Measurements from ENCODE around the gene CSNK2A2. TPM values are rescaled to one million over a fixed set of nuclear protein-coding genes. Genes with fewer than 3 reads are reported as not detected.

Gene CSNK2A2
- total RNA-seq, 2 donors from 2014 or later = 29.2 to 40.1 TPM

DNA sequence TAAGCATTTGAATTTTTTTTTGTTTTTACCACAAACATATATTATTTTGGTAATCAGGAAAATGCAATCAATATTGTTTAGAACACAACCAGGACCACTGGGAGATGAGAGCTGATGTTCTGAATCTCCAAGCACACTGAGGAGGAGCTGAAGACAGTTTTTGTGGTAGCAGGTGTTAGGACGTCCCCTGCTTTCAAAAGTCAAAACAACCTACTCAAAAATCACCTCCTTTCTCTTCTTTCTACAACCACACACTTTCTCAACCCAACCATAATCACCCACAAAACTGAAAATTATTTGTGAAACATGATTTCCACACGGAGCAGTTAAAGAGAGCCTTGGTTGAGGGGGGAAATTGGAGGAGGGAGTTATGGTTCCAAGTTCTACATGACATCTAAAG lies 42.1 kb downstream of the CSNK2A2 start:
- Histone ChIP-seq H3K4me1 (ENCODE audit: control insufficient read depth in 1 of 2, low read depth in 2 of 2) (no peaks in the 10 kb centered on the region), H3K36me3 (peaks cover 14% of the 10 kb centered on the region), H3K4me3 (no peak overlapping the region), H3K27ac (no peak overlapping the region), H3K9me3 (no peaks in the 10 kb centered on the region), H3K27me3 (replicated peaks; ENCODE audit: insufficient read depth) (no peaks in the 10 kb centered on the region)
- ATAC-seq (ENCODE audit: insufficient number of reproducible peaks, low FRiP score, low read depth) (no peak), DNase-seq (ENCODE audit: low spot score) (no peak)
- TF ChIP-seq, protein P1, sequence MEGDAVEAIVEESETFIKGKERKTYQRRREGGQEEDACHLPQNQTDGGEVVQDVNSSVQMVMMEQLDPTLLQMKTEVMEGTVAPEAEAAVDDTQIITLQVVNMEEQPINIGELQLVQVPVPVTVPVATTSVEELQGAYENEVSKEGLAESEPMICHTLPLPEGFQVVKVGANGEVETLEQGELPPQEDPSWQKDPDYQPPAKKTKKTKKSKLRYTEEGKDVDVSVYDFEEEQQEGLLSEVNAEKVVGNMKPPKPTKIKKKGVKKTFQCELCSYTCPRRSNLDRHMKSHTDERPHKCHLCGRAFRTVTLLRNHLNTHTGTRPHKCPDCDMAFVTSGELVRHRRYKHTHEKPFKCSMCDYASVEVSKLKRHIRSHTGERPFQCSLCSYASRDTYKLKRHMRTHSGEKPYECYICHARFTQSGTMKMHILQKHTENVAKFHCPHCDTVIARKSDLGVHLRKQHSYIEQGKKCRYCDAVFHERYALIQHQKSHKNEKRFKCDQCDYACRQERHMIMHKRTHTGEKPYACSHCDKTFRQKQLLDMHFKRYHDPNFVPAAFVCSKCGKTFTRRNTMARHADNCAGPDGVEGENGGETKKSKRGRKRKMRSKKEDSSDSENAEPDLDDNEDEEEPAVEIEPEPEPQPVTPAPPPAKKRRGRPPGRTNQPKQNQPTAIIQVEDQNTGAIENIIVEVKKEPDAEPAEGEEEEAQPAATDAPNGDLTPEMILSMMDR (IDR thresholded peaks at IDR 0.05) = no peak

DNA sequence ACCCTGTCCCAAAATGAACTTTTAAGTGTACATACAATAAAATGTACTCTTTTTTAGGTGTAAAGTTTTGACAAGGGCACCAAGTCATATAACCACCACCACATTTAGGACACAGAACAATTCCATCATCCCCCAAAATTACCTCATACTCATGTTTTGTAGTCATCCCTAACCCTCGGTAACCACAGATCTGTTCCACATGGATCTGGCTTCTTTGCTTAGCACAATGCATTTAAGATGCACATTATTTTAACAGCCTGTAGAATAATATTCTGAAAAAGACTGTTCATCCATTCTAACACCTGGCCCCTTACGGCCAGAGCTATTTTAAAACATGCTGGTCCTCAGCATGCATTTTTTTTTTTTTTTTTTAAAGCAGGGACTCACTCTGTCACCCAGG lies 43.6 kb downstream of the CSNK2A2 start:
- ATAC-seq (ENCODE audit: insufficient number of reproducible peaks, low FRiP score, low read depth) = no peak
- DNase-seq (ENCODE audit: low spot score) = no peak
- TF ChIP-seq, protein P1 (IDR thresholded peaks at IDR 0.05) = no peak

DNA sequence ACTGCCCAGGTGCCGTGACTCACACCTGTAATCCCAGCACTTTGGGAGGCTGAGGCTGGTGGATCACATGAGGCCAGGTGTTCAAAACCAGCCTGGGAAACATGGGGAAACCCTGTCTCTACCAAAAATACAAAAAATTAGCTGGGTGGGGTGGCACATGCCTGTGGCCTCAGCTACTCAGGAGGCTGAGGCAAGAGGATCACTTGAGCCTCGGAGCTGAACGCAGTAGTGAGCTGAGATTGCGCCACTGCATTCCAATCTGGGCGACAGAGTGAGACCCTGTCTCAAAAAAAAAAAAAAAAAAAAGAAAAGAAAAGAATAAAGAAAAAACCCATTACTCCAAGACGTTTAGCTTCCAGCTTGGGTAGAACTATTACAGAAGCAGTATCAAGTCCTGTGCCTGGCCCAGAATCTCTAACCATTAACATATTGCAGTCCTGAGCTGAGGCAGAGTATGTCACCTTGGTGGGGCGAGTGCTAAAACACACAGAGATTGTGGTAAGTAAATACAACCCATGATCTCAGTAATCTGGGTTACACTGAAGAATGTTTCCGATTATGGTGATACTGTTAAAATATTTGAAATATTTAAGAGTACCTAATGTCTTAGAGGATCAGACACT lies 45.5 kb downstream of the CSNK2A2 start:
- Histone ChIP-seq H3K9me3 (no peaks in the 10 kb centered on the region), H3K4me1 (ENCODE audit: control insufficient read depth in 1 of 2, low read depth in 2 of 2) (no peaks in the 10 kb centered on the region), H3K36me3 (peaks cover 3% of the 10 kb centered on the region), H3K27me3 (replicated peaks; ENCODE audit: insufficient read depth) (no peaks in the 10 kb centered on the region), H3K27ac (no peak overlapping the region), H3K4me3 (no peak overlapping the region)
- no peak for ATAC-seq (ENCODE audit: insufficient number of reproducible peaks, low FRiP score, low read depth)
- DNase-seq (ENCODE audit: low spot score) = no peak
- TF ChIP-seq, protein P1 (IDR thresholded peaks at IDR 0.05) = no peak

More for the DNA sequence above, 43.6 kb downstream of the CSNK2A2 start:
- Histone ChIP-seq H3K4me1 (ENCODE audit: control insufficient read depth in 1 of 2, low read depth in 2 of 2) (no peaks in the 10 kb centered on the region), H3K27ac (no peak overlapping the region), H3K9me3 (no peaks in the 10 kb centered on the region), H3K4me3 (no peak overlapping the region), H3K27me3 (replicated peaks; ENCODE audit: insufficient read depth) (no peaks in the 10 kb centered on the region), H3K36me3 (peaks cover 4% of the 10 kb centered on the region)

DNA sequence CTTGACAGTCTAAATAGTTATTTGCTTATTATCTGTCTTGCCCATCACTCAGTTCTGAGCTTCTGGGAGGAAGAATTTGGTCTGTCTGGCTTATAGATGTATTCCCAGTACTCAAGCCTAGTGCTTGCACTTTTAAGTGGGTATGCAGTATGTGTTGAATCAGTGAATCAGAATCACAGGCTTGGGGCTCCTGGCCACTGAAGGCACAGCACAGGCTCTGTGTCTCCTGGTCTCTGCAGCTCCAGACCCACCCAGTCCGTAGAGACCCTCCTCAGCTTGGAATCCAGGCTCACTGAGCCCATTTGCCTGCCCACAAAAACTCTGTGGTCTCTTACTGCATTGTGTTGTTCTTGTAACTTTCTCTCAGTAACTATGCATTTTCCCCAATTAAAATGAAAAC lies 49.4 kb downstream of the CSNK2A2 start:
- Histone ChIP-seq H3K4me3 (no peak overlapping the region), H3K36me3 (no peaks in the 10 kb centered on the region), H3K27ac (no peak overlapping the region), H3K4me1 (ENCODE audit: control insufficient read depth in 1 of 2, low read depth in 2 of 2) (no peaks in the 10 kb centered on the region), H3K9me3 (no peaks in the 10 kb centered on the region), H3K27me3 (replicated peaks; ENCODE audit: insufficient read depth) (no peaks in the 10 kb centered on the region)
- DNase-seq (ENCODE audit: low spot score) = no peak
- TF ChIP-seq, protein P1 (IDR thresholded peaks at IDR 0.05) = no peak
- ATAC-seq (ENCODE audit: insufficient number of reproducible peaks, low FRiP score, low read depth) = no peak

DNA sequence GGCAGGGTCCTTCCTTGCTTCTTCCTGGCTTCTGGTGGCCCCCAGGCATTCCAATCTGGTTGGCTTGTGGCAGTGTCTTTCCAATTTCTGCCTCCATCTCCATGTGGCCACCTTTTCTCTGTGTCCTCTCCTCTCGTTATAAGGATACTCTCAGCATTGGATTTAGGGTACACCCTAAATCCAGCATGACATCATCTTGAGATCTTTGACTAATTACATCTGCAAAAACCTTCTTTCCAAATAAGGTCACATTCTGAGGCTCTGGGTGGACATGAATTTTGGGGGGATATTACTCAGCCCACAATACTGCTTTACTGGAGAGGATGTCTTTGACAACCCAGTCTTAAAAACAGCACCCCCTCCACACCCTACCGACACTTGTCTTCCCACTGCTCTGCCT lies 49.8 kb downstream of the CSNK2A2 start:
- H3K9me3 ChIP-seq = no peaks in the 10 kb centered on the region
- H3K27ac ChIP-seq = no peak overlapping the region
- H3K4me3 ChIP-seq = no peak overlapping the region
- TF ChIP-seq, protein P1 (IDR thresholded peaks at IDR 0.05) = no peak
- no peak for ATAC-seq (ENCODE audit: insufficient number of reproducible peaks, low FRiP score, low read depth)
- no peak for DNase-seq (ENCODE audit: low spot score)
- no peaks in the 10 kb centered on the region for H3K4me1 ChIP-seq (ENCODE audit: control insufficient read depth in 1 of 2, low read depth in 2 of 2)
- no peaks in the 10 kb centered on the region for H3K27me3 ChIP-seq (replicated peaks; ENCODE audit: insufficient read depth)
- H3K36me3 ChIP-seq = no peaks in the 10 kb centered on the region

Measured in thoracic aorta (tissue), 2 donors.